ENCODE data around the gene HAPLN2.

HAPLN2 gene

GRCh38 chr1:156581661-156582387 is 37.4 kb upstream of the HAPLN2 start:
- no peak overlapping the region for H2AFZ ChIP-seq
- H3K9ac ChIP-seq = no peak overlapping the region
- no peak overlapping the region for H3K4me2 ChIP-seq (ENCODE audit: low read length)
- no peaks in the 10 kb centered on the region for H3K79me2 ChIP-seq
- no peak for TF ChIP-seq CTCF (IDR thresholded peaks at IDR 0.05)
- H3K9me3 ChIP-seq (ENCODE audit: control insufficient read depth, low read length) = no peaks in the 10 kb centered on the region
- no peak overlapping the region for H3K27ac ChIP-seq
- no peaks in the 10 kb centered on the region for H3K4me1 ChIP-seq
- H3K4me3 ChIP-seq (ENCODE audit: low read depth, low read length) = no peak overlapping the region
- no peaks in the 10 kb centered on the region for H3K36me3 ChIP-seq (ENCODE audit: control insufficient read depth, insufficient read depth, low read length)
- H3K27me3 ChIP-seq (ENCODE audit: control insufficient read depth, insufficient read depth, low read length) = no peaks in the 10 kb centered on the region

GRCh38 chr1:156582388-156583017 is 36.7 kb upstream of the HAPLN2 start:
- Histone ChIP-seq H2AFZ (no peak overlapping the region), H3K9me3 (ENCODE audit: control insufficient read depth, low read length) (no peaks in the 10 kb centered on the region), H3K4me3 (ENCODE audit: low read depth, low read length) (no peak overlapping the region), H3K4me2 (ENCODE audit: low read length) (no peak overlapping the region), H3K27ac (no peak overlapping the region), H3K4me1 (no peaks in the 10 kb centered on the region), H3K27me3 (ENCODE audit: control insufficient read depth, insufficient read depth, low read length) (no peaks in the 10 kb centered on the region), H3K36me3 (ENCODE audit: control insufficient read depth, insufficient read depth, low read length) (no peaks in the 10 kb centered on the region), H3K9ac (no peak overlapping the region), H3K79me2 (no peaks in the 10 kb centered on the region)
- no peak for TF ChIP-seq CTCF (IDR thresholded peaks at IDR 0.05)

GRCh38 chr1:156583821-156584622 is 35.2 kb upstream of the HAPLN2 start:
- Histone ChIP-seq H3K27ac (no peak overlapping the region), H3K4me3 (ENCODE audit: low read depth, low read length) (no peak overlapping the region)

GRCh38 chr1:156584813-156585212 is 34.4 kb upstream of the HAPLN2 start:
- Histone ChIP-seq H3K4me2 (ENCODE audit: low read length) (no peak overlapping the region), H3K27ac (no peak overlapping the region)

More at GRCh38 chr1:156583821-156584622, 35.2 kb upstream of the HAPLN2 start:
- Histone ChIP-seq H3K9ac (no peak overlapping the region), H3K36me3 (ENCODE audit: control insufficient read depth, insufficient read depth, low read length) (no peaks in the 10 kb centered on the region), H3K27me3 (ENCODE audit: control insufficient read depth, insufficient read depth, low read length) (no peaks in the 10 kb centered on the region), H3K4me1 (no peaks in the 10 kb centered on the region), H3K9me3 (ENCODE audit: control insufficient read depth, low read length) (no peaks in the 10 kb centered on the region), H3K4me2 (ENCODE audit: low read length) (no peak overlapping the region), H2AFZ (peak overlapping the region; percentile 34), H3K79me2 (no peaks in the 10 kb centered on the region)
- TF ChIP-seq CTCF (IDR thresholded peaks at IDR 0.05) = peak; percentile 73

More at GRCh38 chr1:156584813-156585212, 34.4 kb upstream of the HAPLN2 start:
- no peaks in the 10 kb centered on the region for H3K4me1 ChIP-seq
- H3K27me3 ChIP-seq (ENCODE audit: control insufficient read depth, insufficient read depth, low read length) = no peaks in the 10 kb centered on the region
- TF ChIP-seq CTCF (IDR thresholded peaks at IDR 0.05) = no peak
- no peak overlapping the region for H3K4me3 ChIP-seq (ENCODE audit: low read depth, low read length)
- no peak overlapping the region for H2AFZ ChIP-seq
- no peaks in the 10 kb centered on the region for H3K79me2 ChIP-seq
- no peaks in the 10 kb centered on the region for H3K9me3 ChIP-seq (ENCODE audit: control insufficient read depth, low read length)
- no peaks in the 10 kb centered on the region for H3K36me3 ChIP-seq (ENCODE audit: control insufficient read depth, insufficient read depth, low read length)
- H3K9ac ChIP-seq = no peak overlapping the region

Measured in parathyroid adenoma (tissue), 2 donors.